A673 (cell line): Measurements from ENCODE around the gene MAP4. TPM values are rescaled to one million over a fixed set of nuclear protein-coding genes. Genes with fewer than 3 reads are reported as not detected.

Source experiments
- BruUV-seq: library from RNA; stranded (reverse); fragments of 400-500 nt; replicated peaks from 2 replicates; lab custom pipeline; 2021; lab: Mats Ljungman, UMichigan
- CTCF ChIA-PET: fragments of 300-600 bp; sonication (Branson Sonifier 250); formaldehyde crosslinking; loops from one replicate; lab custom pipeline; 2022; ENCODE audit warnings: antibody characterized with exemption; lab: Charles Lee
- POLR2A ChIA-PET: fragments of 300-600 bp; sonication (Branson Sonifier 250); formaldehyde crosslinking; loops from one replicate; lab custom pipeline; 2022; ENCODE audit warnings: antibody characterized with exemption; ENCODE audit not compliant: low non-redundant PET; lab: Charles Lee
- DNase-seq: peaks from one replicate; pipeline ENCODE4 v3.0.0-alpha.2; 2015; ENCODE audit warnings: low spot score
- H3K27ac ChIP-seq: fragments of 200-600 bp; sonication (generic); 2 replicates; pipeline ENCODE4 v1.5.1; 2016; ENCODE audit warnings: mixed run types, low read depth, mild to moderate bottlenecking, mixed read lengths, antibody characterized with exemption, low read length; ENCODE audit not compliant: poor library complexity, severe bottlenecking
- H3K27me3 ChIP-seq: fragments of 200-600 bp; sonication (generic); replicated peaks from 2 replicates; pipeline ENCODE4 v1.6.1; 2017; ENCODE audit warnings: mixed run types, low read depth, mild to moderate bottlenecking, mixed read lengths, antibody characterized with exemption, low read length; ENCODE audit not compliant: insufficient read depth, poor library complexity
- H3K36me3 ChIP-seq: fragments of 200-600 bp; sonication (generic); 2 replicates; pipeline ENCODE4 v1.6.1; 2016; ENCODE audit warnings: mixed run types, mild to moderate bottlenecking, mixed read lengths, antibody characterized with exemption, low read length; ENCODE audit not compliant: insufficient read depth, poor library complexity, severe bottlenecking
- H3K4me1 ChIP-seq: fragments of 200-600 bp; sonication (generic); 2 replicates; pipeline ENCODE4 v1.6.1; 2017; ENCODE audit warnings: mixed run types, mild to moderate bottlenecking, mixed read lengths, antibody characterized with exemption, low read length; ENCODE audit not compliant: insufficient read depth, poor library complexity, severe bottlenecking
- H3K4me3 ChIP-seq: fragments of 200-600 bp; sonication (generic); 2 replicates; pipeline ENCODE4 v1.5.1; 2016; ENCODE audit warnings: low read depth, mixed run types, mild to moderate bottlenecking, mixed read lengths, low read length; ENCODE audit not compliant: poor library complexity, severe bottlenecking
- H3K9me3 ChIP-seq: fragments of 200-600 bp; sonication (generic); 2 replicates; pipeline ENCODE4 v1.6.1; 2016; ENCODE audit warnings: mixed run types, low read depth, mild to moderate bottlenecking, mixed read lengths, antibody characterized with exemption, low read length; ENCODE audit not compliant: poor library complexity, severe bottlenecking
- CTCF ChIP-seq: fragments of 300-800, 200-600 bp; sonication (generic); conservative IDR thresholded peaks from 2 replicates; pipeline ENCODE4 v1.5.1; 2017; ENCODE audit warnings: low read depth, mild to moderate bottlenecking, antibody characterized with exemption, low read length, moderate library complexity, mixed read lengths
- EZH2 ChIP-seq: fragments of 200-600 bp; sonication (generic); IDR thresholded peaks from 2 replicates; pipeline ENCODE4 v1.6.1; 2017; ENCODE audit warnings: borderline replicate concordance, low read depth, mild to moderate bottlenecking, mixed read lengths, antibody characterized with exemption, low read length; ENCODE audit not compliant: poor library complexity, severe bottlenecking
- intact Hi-C: fragments of 100-400 bp; cut with micrococcal nuclease; formaldehyde crosslinking; loops from one replicate; pipeline ENCODE4 v1.10.0; 2022; ENCODE audit not compliant: unreplicated experiment
- total RNA-seq: library from RNA; stranded (reverse); gene quantifications from 2 replicates; pipeline ENCODE4 v1.2.3, GENCODE V29; 2021

The MAP4 gene
- total RNA-seq, 1 experiment from 2014 or later = 105 TPM

DNA sequence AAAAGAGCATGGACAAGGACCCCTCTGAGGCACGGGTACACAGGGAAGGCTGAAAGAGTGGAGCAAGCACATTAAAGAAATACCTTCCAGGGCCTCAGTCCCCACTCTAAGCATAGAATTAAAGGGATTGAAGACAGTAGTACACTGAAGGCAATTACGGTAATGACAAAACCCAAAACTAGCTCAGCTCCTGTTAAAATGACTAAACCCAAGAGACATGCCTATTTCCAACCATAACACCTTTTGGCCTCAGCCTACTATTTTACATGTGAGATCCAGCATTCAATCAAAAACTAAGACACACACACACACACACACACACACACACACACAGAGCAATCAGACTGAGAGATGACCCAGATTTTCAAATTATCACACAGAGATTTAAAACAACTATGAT is 19.8 kb downstream of the MAP4 start:
- TF ChIP-seq CTCF (no peak), EZH2 (no peak)
- intact Hi-C loops = loop anchor here (10.0 kb wide), 1 partner anchor 158 kb away; no protein-coding TSS in a partner anchor
- POLR2A ChIA-PET = interaction anchor here (0.6 kb wide), 1 partner anchor 93 kb away, joined by 13 read pairs; no protein-coding TSS in a partner anchor
- H3K27ac ChIP-seq = no peak overlapping the region
- no peaks in the 10 kb centered on the region for H3K27me3 ChIP-seq
- H3K4me3 ChIP-seq = no peak overlapping the region
- peaks cover 4% of the 10 kb centered on the region for H3K36me3 ChIP-seq
- BruUV-seq = no TSS peak
- H3K9me3 ChIP-seq = no peaks in the 10 kb centered on the region
- no peaks in the 10 kb centered on the region for H3K4me1 ChIP-seq
- CTCF ChIA-PET = no interaction called here
- no peak for DNase-seq

DNA sequence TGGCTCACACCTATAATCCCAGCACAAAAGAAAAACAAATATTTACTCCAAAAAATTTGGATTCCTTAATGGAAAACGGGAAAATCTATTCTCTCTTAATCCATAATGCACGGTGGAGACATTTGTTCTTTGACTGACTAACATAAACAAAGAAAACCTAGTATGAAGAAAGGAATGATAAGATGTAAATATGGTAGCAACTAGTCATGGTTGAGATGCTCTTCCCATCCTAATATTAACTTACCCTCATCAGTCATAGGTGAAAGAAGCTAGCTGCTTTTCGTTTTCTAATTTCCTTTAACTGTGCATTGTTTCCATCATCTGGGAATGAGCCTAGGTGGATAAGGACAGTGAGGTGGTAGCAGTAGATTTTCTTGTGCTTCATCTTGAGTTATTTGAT is 22.0 kb downstream of the MAP4 start:
- ChIA-PET CTCF (no interaction called here), POLR2A (no interaction called here)
- intact Hi-C loops = loop anchor here (10.0 kb wide), 1 partner anchor 161 kb away; no protein-coding TSS in a partner anchor

GRCh38 chr3:47991341-47991740 is 24.9 kb downstream of the MAP4 start:
- POLR2A ChIA-PET = no interaction called here
- DNase-seq = no peak
- Histone ChIP-seq H3K9me3 (no peaks in the 10 kb centered on the region), H3K36me3 (peaks cover 4% of the 10 kb centered on the region), H3K4me3 (no peak overlapping the region), H3K27ac (no peak overlapping the region), H3K4me1 (peaks cover 4% of the 10 kb centered on the region), H3K27me3 (no peaks in the 10 kb centered on the region)
- intact Hi-C loops = loop anchor here (10.0 kb wide), 1 partner anchor 163 kb away; no protein-coding TSS in a partner anchor
- no TSS peak for BruUV-seq
- CTCF ChIA-PET = no interaction called here
- no peak for TF ChIP-seq EZH2
- TF ChIP-seq CTCF = no peak

More for the DNA sequence above, 22.0 kb downstream of the MAP4 start:
- Histone ChIP-seq H3K9me3 (no peaks in the 10 kb centered on the region), H3K27ac (no peak overlapping the region), H3K4me3 (no peak overlapping the region), H3K36me3 (peaks cover 4% of the 10 kb centered on the region), H3K27me3 (no peaks in the 10 kb centered on the region), H3K4me1 (peaks cover 4% of the 10 kb centered on the region)
- BruUV-seq = no TSS peak
- no peak for DNase-seq
- TF ChIP-seq CTCF (no peak), EZH2 (no peak)
